Measurements from ENCODE around the gene THSD7A.

The THSD7A gene

GRCh38 chr7:11817111-11817740 is 14.8 kb downstream of the THSD7A start:
- no peak for DNase-seq (ENCODE audit: low read depth)

DNA sequence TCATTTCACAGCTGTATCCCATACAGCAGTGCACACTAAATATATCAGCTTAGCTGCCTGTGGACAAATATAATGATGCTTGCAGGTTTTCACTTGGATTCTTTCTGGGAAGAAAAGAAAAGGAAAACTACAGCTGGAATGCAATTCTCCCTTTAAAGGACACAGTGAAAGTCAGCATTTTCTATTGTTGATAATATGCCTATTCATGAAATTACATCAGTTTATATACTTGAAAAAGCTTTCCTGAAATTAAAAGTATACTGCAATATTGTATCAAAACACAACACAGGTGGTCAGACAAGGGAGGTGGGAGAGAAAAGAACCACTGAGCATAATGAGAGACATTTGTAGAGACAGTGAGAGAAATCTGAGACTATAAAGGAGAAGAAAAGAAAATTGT is 20.3 kb downstream of the THSD7A start:
- no peak for DNase-seq (ENCODE audit: low read depth)

GRCh38 chr7:11810043-11810625 is 21.9 kb downstream of the THSD7A start:
- no peak for DNase-seq (ENCODE audit: low read depth)

DNA sequence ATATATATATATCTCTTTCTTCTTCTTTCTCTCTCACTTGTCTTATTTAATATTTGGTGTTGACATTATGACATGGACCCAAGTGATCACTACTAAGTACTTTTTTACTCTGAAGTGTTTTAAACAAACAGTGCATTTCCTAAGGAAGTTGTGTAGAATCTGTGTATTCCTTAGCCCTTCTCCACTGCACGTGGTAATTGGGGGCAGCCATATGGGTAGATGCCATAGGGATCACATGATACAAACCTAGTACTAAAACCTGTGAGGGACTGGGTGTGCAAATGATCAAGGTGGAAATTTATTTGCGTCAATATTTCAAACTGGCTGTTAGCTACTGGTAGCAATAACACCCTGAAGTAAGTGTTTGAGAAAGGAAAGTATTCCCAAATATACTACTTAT is 25.0 kb downstream of the THSD7A start:
- DNase-seq (ENCODE audit: low read depth): no peak

GRCh38 chr7:11804621-11805020 is 27.4 kb downstream of the THSD7A start:
- no peak for DNase-seq (ENCODE audit: low read depth)

DNA sequence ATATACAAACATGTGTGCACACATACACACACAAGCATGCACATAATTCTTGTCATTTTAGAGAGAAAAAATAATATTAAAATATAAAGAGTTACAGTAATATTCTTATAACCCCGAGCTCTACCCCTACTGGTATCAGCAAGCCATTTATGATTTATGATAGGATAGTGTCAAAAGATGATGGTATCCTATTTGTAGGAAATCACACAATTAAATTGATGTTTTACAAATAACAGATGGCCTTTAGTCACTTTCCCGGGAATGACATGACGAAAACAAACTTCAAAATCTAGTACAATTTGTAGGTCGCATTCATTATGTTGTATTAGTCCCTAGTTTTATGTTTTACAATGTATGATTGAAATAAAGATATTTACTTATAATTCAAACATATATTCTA is 36.8 kb downstream of the THSD7A start:
- no peak for DNase-seq (ENCODE audit: low read depth)

GRCh38 chr7:11792166-11792565 is 39.8 kb downstream of the THSD7A start:
- DNase-seq (ENCODE audit: low read depth): no peak

DNA sequence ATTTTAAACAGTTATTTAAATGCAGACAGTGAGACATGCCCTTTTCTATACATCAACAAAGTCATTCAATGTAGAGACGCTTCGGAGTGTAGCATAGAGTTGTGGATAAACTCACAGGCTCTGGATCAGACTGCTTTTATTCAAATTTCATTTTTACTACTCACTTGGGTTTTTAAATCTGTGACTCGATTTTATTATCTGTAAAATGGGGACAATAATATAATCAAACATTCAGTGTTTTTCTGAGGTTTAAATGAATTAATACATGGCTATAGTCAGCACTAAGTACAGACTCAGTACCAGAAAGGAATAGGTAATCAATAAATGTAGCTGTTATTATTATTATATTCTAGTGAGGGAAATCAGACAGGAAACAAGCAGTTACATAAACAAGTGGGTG is 43.4 kb downstream of the THSD7A start:
- DNase-seq (ENCODE audit: low read depth): no peak

GRCh38 chr7:11787534-11787933 is 44.5 kb downstream of the THSD7A start:
- no peak for DNase-seq (ENCODE audit: low read depth)

DNA sequence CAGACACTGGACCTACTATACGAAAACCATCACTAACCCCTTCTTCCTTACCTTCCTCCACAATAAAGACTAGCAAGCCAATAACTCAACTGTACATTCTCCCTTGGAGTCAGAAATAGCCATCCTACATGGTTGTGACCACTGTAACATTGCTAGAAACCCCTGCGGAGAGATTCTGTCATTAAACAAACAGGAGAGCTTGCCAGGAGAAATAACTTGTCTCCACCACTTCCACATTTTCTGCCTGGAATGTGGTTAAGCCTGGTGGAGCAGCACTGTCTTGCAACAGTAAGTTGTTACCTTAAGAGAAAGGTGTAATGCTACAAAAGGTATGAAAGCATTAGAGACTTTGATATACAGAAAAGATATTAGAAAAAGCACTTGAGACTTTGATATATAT is 45.8 kb downstream of the THSD7A start:
- no peak for DNase-seq (ENCODE audit: low read depth)

DNA sequence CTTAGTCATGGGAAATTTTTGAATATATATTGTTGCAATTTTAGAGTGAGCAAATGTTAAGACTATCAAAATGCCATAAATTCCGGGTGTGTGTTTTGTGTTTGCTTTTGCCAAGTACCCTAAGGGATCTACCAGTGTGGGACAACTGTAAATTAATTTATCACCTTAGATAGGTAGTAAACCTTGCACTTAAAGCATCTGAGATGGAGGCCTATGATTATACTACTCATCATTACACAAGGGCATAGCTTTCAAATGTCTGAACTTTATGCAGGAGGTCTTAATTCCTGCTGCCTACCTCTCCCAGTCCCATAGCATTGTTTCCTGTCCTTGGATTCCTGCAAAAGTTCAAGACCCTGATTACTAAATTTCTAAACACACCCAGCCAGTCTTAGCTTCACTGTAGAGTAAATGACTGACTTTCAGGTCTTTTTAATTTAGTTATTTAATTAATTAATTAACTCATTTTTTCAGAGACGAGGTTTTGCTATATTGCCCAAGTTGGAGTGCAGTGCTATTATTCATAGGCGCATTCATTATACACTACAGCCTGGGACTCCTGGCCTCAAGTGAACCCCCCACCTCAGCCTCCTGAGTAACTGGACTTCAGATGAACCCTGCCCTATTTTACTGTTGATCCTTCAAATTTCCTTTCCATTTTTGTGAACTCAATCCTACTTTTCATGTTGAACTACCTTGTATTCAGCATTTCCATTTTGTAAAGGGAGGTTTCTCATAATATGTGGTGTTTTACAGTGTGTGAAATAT is 47.0 kb downstream of the THSD7A start:
- no peak for DNase-seq (ENCODE audit: low read depth)

DNA sequence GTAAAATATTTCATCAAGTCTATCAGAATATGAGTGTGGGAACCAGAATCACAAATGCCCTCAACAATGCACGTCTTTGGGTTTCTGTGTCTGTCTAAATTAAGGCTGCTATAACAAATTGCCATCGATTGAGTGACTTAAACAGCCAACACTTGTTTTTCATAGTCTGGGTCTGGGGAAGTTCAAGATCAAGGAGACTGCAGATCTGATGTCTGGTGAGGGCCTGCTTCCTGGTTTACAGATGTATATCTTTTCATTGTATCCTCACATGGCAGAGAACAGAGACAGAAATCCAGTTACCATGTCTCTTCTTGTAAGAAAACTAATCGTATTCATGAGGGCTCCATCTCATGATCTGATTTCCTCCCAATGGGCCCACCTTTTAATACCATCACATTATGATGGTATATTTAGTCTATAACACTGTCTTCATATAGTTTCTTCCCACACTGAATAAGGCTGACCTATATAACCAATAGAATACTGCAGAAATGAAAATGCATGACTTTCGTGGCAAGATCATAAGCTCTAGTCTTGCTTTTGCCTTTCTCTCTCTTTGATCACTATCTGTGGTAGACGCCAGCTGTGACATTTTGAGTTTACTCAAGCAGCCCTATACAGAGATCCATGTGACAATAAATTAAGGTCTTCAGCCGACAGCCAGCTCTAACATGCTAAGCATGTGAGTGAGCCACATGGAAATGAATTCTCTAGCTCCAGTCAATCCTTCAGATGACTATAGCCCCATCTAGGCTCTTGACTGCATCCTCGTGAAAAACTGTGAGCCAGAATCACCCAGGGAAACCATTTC is 51.9 kb downstream of the THSD7A start:
- no peak for DNase-seq (ENCODE audit: low read depth)

DNA sequence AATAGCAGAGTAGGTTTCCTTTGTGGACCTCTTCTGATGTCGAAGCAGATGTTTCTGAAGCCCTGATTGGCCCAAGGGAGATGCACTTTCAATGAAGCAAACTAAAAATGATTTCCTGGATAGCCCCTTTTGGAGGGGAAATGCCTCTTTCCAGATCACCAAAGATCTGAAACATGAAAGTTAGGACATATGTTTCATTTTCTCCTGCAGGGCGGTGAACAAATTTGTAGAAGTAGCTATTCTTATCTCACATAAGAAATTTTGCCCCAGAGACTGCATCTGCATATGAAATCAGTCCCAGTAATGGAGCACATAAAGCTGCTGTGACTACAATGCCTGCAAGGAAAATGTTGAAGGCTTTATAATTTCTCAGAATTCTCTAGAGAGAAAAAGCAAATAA is 56.0 kb downstream of the THSD7A start:
- DNase-seq (ENCODE audit: low read depth): no peak

DNA sequence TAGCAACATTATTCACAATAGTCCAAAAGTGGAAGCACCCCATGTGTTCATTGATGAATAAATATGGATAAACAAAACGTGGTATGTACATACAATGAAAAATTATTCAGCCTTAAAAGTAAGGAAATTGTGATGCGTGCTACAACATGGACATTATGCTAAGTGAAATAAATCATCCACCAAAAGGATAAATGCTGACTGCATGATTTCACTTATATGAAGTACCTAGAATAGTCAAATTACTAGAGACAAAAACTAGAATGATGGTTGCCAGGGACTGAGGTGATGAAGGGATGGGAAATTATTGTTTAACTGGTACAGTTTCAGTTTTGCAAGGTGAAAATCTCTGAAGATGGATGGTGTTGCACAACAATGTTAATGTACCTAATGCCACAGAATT is 56.6 kb downstream of the THSD7A start:
- DNase-seq (ENCODE audit: low read depth): no peak

DNA sequence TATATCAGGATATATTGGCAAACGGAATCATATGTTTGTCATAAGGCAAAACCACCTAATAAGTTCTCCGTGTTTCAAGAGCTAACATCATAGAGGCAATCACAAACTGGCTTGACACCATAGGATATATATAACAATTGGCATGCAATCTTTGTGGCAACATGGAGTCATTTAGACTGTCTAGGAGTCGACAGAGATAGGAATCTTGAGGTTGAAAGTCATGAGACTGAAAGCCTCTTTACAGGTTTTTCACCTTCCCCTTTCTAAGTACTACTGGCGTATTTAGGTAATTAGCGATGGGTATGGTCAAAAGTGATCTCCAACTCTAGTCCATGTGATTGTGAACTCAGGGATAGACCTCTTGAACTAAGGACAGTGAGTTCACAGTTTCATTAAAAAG is 63.7 kb downstream of the THSD7A start:
- no peak for DNase-seq (ENCODE audit: low read depth)

DNA sequence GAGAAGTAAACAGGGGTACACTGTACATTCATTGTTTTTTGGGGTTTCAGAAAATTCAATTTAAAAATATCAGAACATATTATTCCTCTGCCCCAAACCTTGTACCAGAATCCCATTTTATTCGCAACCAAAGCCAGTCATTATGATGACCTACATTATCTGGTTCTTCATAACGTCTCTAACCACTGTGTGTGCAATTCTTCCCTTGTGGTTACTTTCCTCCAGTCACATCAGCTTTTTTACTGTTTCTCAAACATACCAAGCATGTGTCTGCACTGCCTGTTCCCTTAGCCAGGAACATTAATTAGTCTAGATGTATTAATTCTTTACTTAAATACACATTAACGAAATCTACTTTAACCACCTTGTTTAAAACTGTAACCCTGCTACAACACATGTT is 64.8 kb downstream of the THSD7A start:
- no peak for DNase-seq (ENCODE audit: low read depth)

DNA sequence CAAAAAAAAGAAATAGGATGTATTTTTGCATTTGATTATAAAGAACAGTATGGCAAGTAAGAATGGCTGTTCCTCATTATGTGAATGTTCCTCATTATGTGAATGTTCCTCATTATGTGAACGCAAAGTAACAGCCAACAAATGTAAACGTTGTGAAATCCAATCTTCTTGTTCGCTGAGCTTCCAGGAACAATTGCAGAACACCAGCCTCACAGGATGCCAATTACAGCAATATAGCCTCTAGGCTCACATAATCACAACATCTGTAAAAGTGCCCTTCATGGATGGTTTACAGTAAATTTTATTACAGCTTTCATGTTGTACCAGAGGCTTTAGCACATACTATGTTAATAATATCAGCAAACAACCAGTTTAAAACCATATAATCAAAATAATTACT is 71.6 kb downstream of the THSD7A start:
- DNase-seq (ENCODE audit: low read depth): no peak

DNA sequence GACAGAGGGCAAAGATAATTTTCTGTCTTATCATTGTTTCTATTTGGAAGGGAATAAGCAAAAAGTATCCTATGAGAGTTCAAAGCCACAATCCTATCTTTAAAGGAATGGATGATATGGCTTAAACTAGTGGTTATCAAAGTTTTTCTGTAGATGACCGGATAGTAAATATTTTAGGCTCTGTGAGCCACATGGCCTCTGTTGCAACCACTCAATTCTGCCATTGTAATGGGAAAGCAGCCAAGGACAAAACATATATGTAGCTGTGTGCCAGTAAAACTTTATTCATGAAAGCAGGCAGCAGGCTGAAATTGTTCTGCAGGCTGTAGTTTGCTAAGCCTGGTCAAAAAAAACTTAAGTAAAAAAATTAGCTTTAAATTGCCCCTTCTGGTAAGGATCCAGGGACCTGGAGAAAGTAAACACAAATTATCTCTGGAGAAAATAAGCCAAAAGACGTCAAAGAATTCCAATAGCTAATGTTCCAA is 73.3 kb downstream of the THSD7A start:
- DNase-seq (ENCODE audit: low read depth): no peak

GRCh38 chr7:11757153-11757552 is 74.8 kb downstream of the THSD7A start:
- no peak for DNase-seq (ENCODE audit: low read depth)

GRCh38 chr7:11754933-11755332 is 77.1 kb downstream of the THSD7A start:
- no peak for DNase-seq (ENCODE audit: low read depth)

DNA sequence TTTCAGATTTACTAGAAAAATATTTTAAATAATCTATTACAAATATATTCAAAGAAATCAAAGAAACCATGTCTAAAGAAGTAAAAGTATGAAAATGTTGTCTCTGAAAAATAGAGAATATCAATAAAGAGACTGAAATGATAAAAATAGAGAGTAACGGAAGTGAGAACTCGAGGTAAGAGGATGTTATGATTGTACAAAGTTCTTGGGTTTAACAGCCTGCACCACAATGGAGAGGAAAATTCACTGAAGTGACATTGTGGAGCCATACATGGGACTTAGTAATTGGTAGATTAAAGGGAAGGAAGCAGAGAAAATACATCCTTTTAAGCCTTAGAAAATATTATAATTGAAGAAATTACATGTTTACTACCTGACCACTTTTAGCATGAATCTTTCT is 77.9 kb downstream of the THSD7A start:
- no peak for DNase-seq (ENCODE audit: low read depth)

- DNase-seq (ENCODE audit: low read depth): no peak
Observed at GRCh38 chr7:11753433-11753832, 78.6 kb downstream of the THSD7A start.

Data from stimulated activated CD8-positive, alpha-beta memory T cell treated with anti-CD3 and anti-CD28 coated beads, Interleukin-12 subunit alpha, Interleukin-12 subunit beta, amount 100 ng/mL, for 4 hours (primary cell).